SK-N-SH (cell line): ENCODE data around the gene ARL4D. TPM values are rescaled to one million over a fixed set of nuclear protein-coding genes. Genes with fewer than 3 reads are reported as not detected.

Experiments
- CTCF ChIA-PET: fragments of 300-600, 350-600 bp; formaldehyde crosslinking; extraction: SDS; loops from one replicate; lab custom pipeline; 2021; lab: Yijun Ruan, JAX
- POLR2A ChIA-PET: fragments of 350-600 bp; sonication (Branson Sonifier 250); formaldehyde crosslinking; extraction: SDS; loops from one replicate; lab custom pipeline; 2020; ENCODE audit warnings: antibody characterized with exemption, inconsistent platforms; lab: Yijun Ruan, JAX
- DNase-seq: peaks from one replicate; pipeline ENCODE4 v3.0.0; 2012
- H2AFZ ChIP-seq: fragments of 200-600 bp; sonication (generic); 2 replicates; pipeline ENCODE4 v1.8.1; 2016; ENCODE audit warnings: antibody characterized with exemption, mild to moderate bottlenecking, low read depth
- H3F3A ChIP-seq: fragments of 200-600 bp; sonication (generic); replicated peaks from 2 replicates; pipeline ENCODE3; 2016; ENCODE audit warnings: antibody characterized with exemption, mild to moderate bottlenecking; ENCODE audit not compliant: insufficient read depth
- H3K27ac ChIP-seq, 2 experiments: fragments of 200-500 bp in 1 of 2; fragments of 200-600 bp in 1 of 2; sonication (Bioruptor generic) in 1 of 2; sonication (generic), shearing (Covaris generic) in 1 of 2; 2 replicates each; pipeline versions ENCODE4 v1.5.1 to v1.6.1; 2014 to 2016; ENCODE audit warnings: low read depth in 2 of 2, inconsistent platforms in 1 of 2, low read length in 1 of 2, mild to moderate bottlenecking in 1 of 2, mixed read lengths in 1 of 2
- H3K27me3 ChIP-seq: fragments of 200-600 bp; sonication (generic), shearing (Covaris generic); 2 replicates; pipeline ENCODE4 v1.6.1; 2016; ENCODE audit warnings: mixed run types; ENCODE audit not compliant: insufficient read depth
- H3K36me3 ChIP-seq, 2 experiments: fragments of 200-500 bp in 1 of 2; fragments of 200-600 bp in 1 of 2; sonication (Bioruptor generic) in 1 of 2; sonication (generic) in 1 of 2; replicated peaks in 1 of 2; 2 replicates each; pipeline versions ENCODE3 to v1.5.1; 2014 to 2016; ENCODE audit warnings: low read length in 1 of 2, mild to moderate bottlenecking in 1 of 2; ENCODE audit not compliant: insufficient read depth in 2 of 2, control insufficient read depth in 1 of 2
- H3K4me1 ChIP-seq, 2 experiments: fragments of 200-500 bp in 1 of 2; fragments of 200-600 bp in 1 of 2; sonication (Bioruptor generic) in 1 of 2; sonication (generic), shearing (Covaris generic) in 1 of 2; 2 replicates each; pipeline versions ENCODE4 v1.5.1 to v1.6.1; 2014 to 2016; ENCODE audit warnings: low read depth in 1 of 2, low read length in 1 of 2, mixed run types in 1 of 2; ENCODE audit not compliant: insufficient read depth in 2 of 2, control insufficient read depth in 1 of 2
- H3K4me2 ChIP-seq: fragments of 200-600 bp; sonication (generic), shearing (Covaris generic); 2 replicates; pipeline ENCODE4 v1.6.1; 2017; ENCODE audit warnings: mixed run types
- H3K4me3 ChIP-seq, 2 experiments: fragments of 200-500 bp in 1 of 2; fragments of 200-600 bp in 1 of 2; sonication (Bioruptor generic) in 1 of 2; sonication (generic), shearing (Covaris generic) in 1 of 2; 2 replicates each; pipeline versions ENCODE4 v1.5.1 to v1.8.1; 2014 to 2016; ENCODE audit warnings: low read depth in 2 of 2, inconsistent platforms in 1 of 2, low read length in 1 of 2, mild to moderate bottlenecking in 1 of 2, mixed read lengths in 1 of 2, moderate library complexity in 1 of 2
- H3K79me2 ChIP-seq: fragments of 200-600 bp; sonication (generic); 2 replicates; pipeline ENCODE4 v1.8.1; 2017; ENCODE audit warnings: mild to moderate bottlenecking; ENCODE audit not compliant: insufficient read depth
- H3K9ac ChIP-seq: fragments of 200-600 bp; sonication (generic); 2 replicates; pipeline ENCODE4 v1.6.1; 2017; ENCODE audit warnings: mixed run types
- H3K9me2 ChIP-seq: fragments of 200-600 bp; sonication (generic); 2 replicates; pipeline ENCODE4 v1.6.1; 2017; ENCODE audit warnings: mixed run types
- H3K9me3 ChIP-seq: fragments of 200-600 bp; sonication (generic); 2 replicates; pipeline ENCODE4 v1.6.1; 2017; ENCODE audit warnings: mixed run types, mild to moderate bottlenecking, moderate library complexity
- H4K20me1 ChIP-seq: fragments of 200-600 bp; sonication (generic); 2 replicates; pipeline ENCODE4 v1.6.1; 2017; ENCODE audit warnings: mild to moderate bottlenecking, mixed run types; ENCODE audit not compliant: insufficient read depth
- CHD2 ChIP-seq: fragments of 150-350 bp; IDR thresholded peaks from 2 replicates; pipeline ENCODE4 v1.6.1; 2018; ENCODE audit warnings: low read length; ENCODE audit not compliant: partially characterized antibody
- CTCF ChIP-seq: fragments of 200-600 bp; sonication (generic); IDR thresholded peaks from 2 replicates; pipeline ENCODE4 v1.6.1; 2017; ENCODE audit warnings: antibody characterized with exemption, mild to moderate bottlenecking, moderate library complexity
- EP300 ChIP-seq, 2 experiments: IDR thresholded peaks; 2 replicates each; pipeline versions ENCODE4 v1.4.0 to v1.6.1; 2012; ENCODE audit warnings: borderline replicate concordance in 1 of 2, low read depth in 1 of 2, low read length in 1 of 2
- FOXM1 ChIP-seq: IDR thresholded peaks from 2 replicates; pipeline ENCODE4 v1.4.0; 2012; ENCODE audit warnings: low read depth, mild to moderate bottlenecking
- GATA2 ChIP-seq: sonication (generic); formaldehyde crosslinking; IDR thresholded peaks from 2 replicates; pipeline ENCODE4 v1.5.0; 2020; ENCODE audit warnings: mild to moderate bottlenecking, missing genetic modification reagents
- JUND ChIP-seq: IDR thresholded peaks from 2 replicates; pipeline ENCODE4 v1.4.0; 2012
- MEF2A ChIP-seq: IDR thresholded peaks from 2 replicates; pipeline ENCODE4 v1.4.0; 2012; ENCODE audit warnings: low read depth, borderline replicate concordance
- NFIC ChIP-seq: IDR thresholded peaks from 2 replicates; pipeline ENCODE4 v1.4.0; 2012; ENCODE audit warnings: borderline replicate concordance
- RAD21 ChIP-seq: IDR thresholded peaks from 2 replicates; pipeline ENCODE4 v1.6.1; 2012; ENCODE audit warnings: mild to moderate bottlenecking, low read length
- RCOR1 ChIP-seq: fragments of 150-350 bp; IDR thresholded peaks from 2 replicates; pipeline ENCODE4 v1.6.1; 2017; ENCODE audit warnings: antibody characterized with exemption, low read length
- SIN3A ChIP-seq: IDR thresholded peaks from 2 replicates; pipeline ENCODE4 v1.6.1; 2012; ENCODE audit warnings: low read depth, mild to moderate bottlenecking, low read length, moderate library complexity, borderline replicate concordance
- SMC3 ChIP-seq: IDR thresholded peaks from 2 replicates; pipeline ENCODE4 v1.6.1; 2012; ENCODE audit warnings: low read depth, low read length, improper control_type of control experiment
- TAF1 ChIP-seq: IDR thresholded peaks from 2 replicates; pipeline ENCODE4 v1.6.1; 2012; ENCODE audit warnings: low read depth, mild to moderate bottlenecking, low read length, moderate library complexity, borderline replicate concordance
- TEAD4 ChIP-seq: IDR thresholded peaks from 2 replicates; pipeline ENCODE4 v1.4.0; 2012; ENCODE audit warnings: mild to moderate bottlenecking, borderline replicate concordance; ENCODE audit not compliant: insufficient read depth
- YY1 ChIP-seq: IDR thresholded peaks from 2 replicates; pipeline ENCODE4 v1.4.0; 2012; ENCODE audit warnings: low read depth, mild to moderate bottlenecking
- ZBTB33 ChIP-seq: IDR thresholded peaks from 2 replicates; pipeline ENCODE4 v1.4.0; 2012; ENCODE audit warnings: low read depth, borderline replicate concordance
- WGBS: methylation state at CpG from one replicate; pipeline ENCODE4 v1.1.6; 2017; ENCODE audit warnings: low lambda C conversion rate; 5-methylcytosine and 5-hydroxymethylcytosine counted together
- polyA plus RNA-seq, 3 experiments: library from polyadenylated mRNA; depleted of rRNA; stranded (reverse); fragments of >200 nt; gene quantifications; 2 replicates each; pipeline ENCODE4 v1.2.3, GENCODE V29; 2012

The ARL4D gene
- polyA plus RNA-seq, 1 of the 3 experiments (the other 2 are of a cell fraction) = 29.5 TPM

- H3F3A ChIP-seq = peaks cover 4% of the 10 kb centered on the region
- no peak overlapping the region for H3K27ac ChIP-seq
- no peak for DNase-seq
- no peaks in the 10 kb centered on the region for H3K9me2 ChIP-seq
- no peak overlapping the region for H3K9ac ChIP-seq
- H3K9me3 ChIP-seq = peaks cover 4% of the 10 kb centered on the region; the same call in 1 of the 2 replicates
- no peaks in the 10 kb centered on the region for H3K27me3 ChIP-seq
- no peak overlapping the region for H3K4me3 ChIP-seq
- no peak overlapping the region for H2AFZ ChIP-seq
- no peaks in the 10 kb centered on the region for H4K20me1 ChIP-seq
- 82% methylated on average over 10 of the region's 10 CpGs for WGBS
- POLR2A ChIA-PET = interaction anchor here (0.9 kb wide), 1 partner anchor 15 kb away, joined by 3 read pairs; no protein-coding TSS in a partner anchor
- H3K4me1 ChIP-seq = peaks cover 2 to 7% of the 10 kb centered on the region in 2 experiments; a peak in 3 of 4 replicates
- peaks cover 7% of the 10 kb centered on the region; the same call in 1 of the 2 replicates for H3K79me2 ChIP-seq
- no peaks in the 10 kb centered on the region for H3K36me3 ChIP-seq
- CTCF ChIA-PET = interaction anchor here (1.2 to 2.7 kb wide), 2 partner anchors 14 to 18 kb away, joined by 4 to 12 read pairs; no protein-coding TSS in a partner anchor
- H3K4me2 ChIP-seq = no peak overlapping the region
- TF ChIP-seq NFIC (no peak), SIN3A (no peak), EP300 (IDR thresholded peaks at IDR 0.05; ENCODE audit: borderline replicate concordance in 1 of 2, low read depth in 1 of 2, low read length in 1 of 2) (no peak), RAD21 (no peak), TAF1 (no peak), RCOR1 (no peak)
These were observed 46.0 kb upstream of the ARL4D start for GRCh38 chr17:43352579-43353331.

GRCh38 chr17:43353393-43353792 lies 45.4 kb upstream of the ARL4D start:
- POLR2A ChIA-PET = no interaction called here
- no peak for DNase-seq
- peaks cover 4% of the 10 kb centered on the region; the same call in 1 of the 2 replicates for H3K9me3 ChIP-seq
- WGBS = 68% methylated on average over 4 of the region's 4 CpGs
- H3K9me2 ChIP-seq = no peaks in the 10 kb centered on the region
- no peaks in the 10 kb centered on the region for H3K36me3 ChIP-seq
- no peak overlapping the region for H3K4me3 ChIP-seq
- no peak overlapping the region for H3K4me2 ChIP-seq
- peaks cover 4% of the 10 kb centered on the region for H3F3A ChIP-seq
- CTCF ChIA-PET = interaction anchor here (0.7 to 2.7 kb wide), 4 partner anchors 15 to 19 kb away, joined by 3 to 12 read pairs (median 3); no protein-coding TSS in a partner anchor
- H3K9ac ChIP-seq = no peak overlapping the region
- no peak overlapping the region for H3K27ac ChIP-seq
- H2AFZ ChIP-seq = no peak overlapping the region
- peaks cover 7% of the 10 kb centered on the region; the same call in 1 of the 2 replicates for H3K79me2 ChIP-seq
- no peaks in the 10 kb centered on the region for H3K27me3 ChIP-seq
- H4K20me1 ChIP-seq = no peaks in the 10 kb centered on the region
- H3K4me1 ChIP-seq = peaks cover 2 to 7% of the 10 kb centered on the region in 2 experiments; a peak in 3 of 4 replicates
- no peak for TF ChIP-seq SMC3
- TF ChIP-seq GATA2 (CRISPR knock-in tag) = 0 out of 2 replicates have a peak, but pooled peaks have one; percentile 2

- CTCF ChIA-PET = interaction anchor here (1.1 to 2.7 kb wide), 3 partner anchors 16 to 20 kb away, joined by 3 to 12 read pairs (median 3); no protein-coding TSS in a partner anchor
- 100% methylated on average over 2 of the region's 2 CpGs for WGBS
- TF ChIP-seq FOXM1 (no peak), CHD2 (no peak), TEAD4 (no peak), CTCF (no peak), YY1 (no peak), NFIC (no peak), RAD21 (no peak), ZBTB33 (no peak), TAF1 (no peak), JUND (no peak), MEF2A (no peak)
These were observed 44.4 kb upstream of the ARL4D start for GRCh38 chr17:43354371-43354770.

More at GRCh38 chr17:43354371-43354770, 44.4 kb upstream of the ARL4D start:
- Histone ChIP-seq H3K9me3 (peaks cover 4% of the 10 kb centered on the region; the same call in 1 of the 2 replicates), H3K4me1 (peaks cover 3 to 9% of the 10 kb centered on the region in 2 experiments; a peak in 3 of 4 replicates), H2AFZ (no peak overlapping the region), H3K27ac (no peak overlapping the region), H3K27me3 (no peaks in the 10 kb centered on the region), H3K9ac (no peak overlapping the region), H3K4me2 (no peak overlapping the region), H3K79me2 (peaks cover 10% of the 10 kb centered on the region), H3K9me2 (no peaks in the 10 kb centered on the region), H3K36me3 (no peaks in the 10 kb centered on the region), H4K20me1 (no peaks in the 10 kb centered on the region), H3F3A (peaks cover 4% of the 10 kb centered on the region), H3K4me3 (no peak overlapping the region)
- DNase-seq = no peak
- POLR2A ChIA-PET = no interaction called here
